ENCODE results near the gene DCC.

DNA sequence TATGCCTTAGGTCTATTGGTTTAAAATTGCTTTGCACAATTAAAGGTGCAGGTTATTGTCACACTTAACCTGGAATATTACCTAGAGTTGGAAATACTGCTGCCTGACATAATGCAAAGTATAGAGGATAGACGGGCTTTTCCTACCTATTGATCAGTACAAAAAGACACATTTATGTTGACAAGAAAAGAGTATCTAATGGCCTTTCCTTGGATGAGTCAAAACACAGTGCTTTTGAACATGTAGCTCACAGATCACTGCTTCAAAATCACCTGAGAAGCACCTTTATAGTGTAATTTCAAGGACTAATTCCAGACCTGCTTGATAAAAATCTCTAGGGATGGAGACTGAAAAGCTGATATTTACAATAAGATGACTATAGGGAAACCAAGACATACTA, 262.8 kb downstream of the DCC start:
- TF ChIP-seq POLR2AphosphoS5 (IDR thresholded peaks at IDR 0.05; ENCODE audit: low read depth, low read length) (no peak), KDM1A (IDR thresholded peaks at IDR 0.05; ENCODE audit: borderline replicate concordance, low read length) (no peak), HDAC6 (IDR thresholded peaks at IDR 0.05; ENCODE audit: low read depth, low read length) (no peak), CEBPB (IDR thresholded peaks at IDR 0.05; ENCODE audit: low read depth, low read length) (no peak), RAD21 (IDR thresholded peaks at IDR 0.05 in 1 of 2, conservative IDR thresholded peaks at IDR 0.05 in 1 of 2; ENCODE audit: low read depth in 2 of 2, low read length in 2 of 2) (no peak), TEAD4 (IDR thresholded peaks at IDR 0.05; ENCODE audit: low read depth, low read length) (no peak), POLR2A (IDR thresholded peaks at IDR 0.05; ENCODE audit: control extremely low read depth in 1 of 2, low read depth in 2 of 2, low read length in 2 of 2) (no peak)
- TF ChIP-seq, protein P1, sequence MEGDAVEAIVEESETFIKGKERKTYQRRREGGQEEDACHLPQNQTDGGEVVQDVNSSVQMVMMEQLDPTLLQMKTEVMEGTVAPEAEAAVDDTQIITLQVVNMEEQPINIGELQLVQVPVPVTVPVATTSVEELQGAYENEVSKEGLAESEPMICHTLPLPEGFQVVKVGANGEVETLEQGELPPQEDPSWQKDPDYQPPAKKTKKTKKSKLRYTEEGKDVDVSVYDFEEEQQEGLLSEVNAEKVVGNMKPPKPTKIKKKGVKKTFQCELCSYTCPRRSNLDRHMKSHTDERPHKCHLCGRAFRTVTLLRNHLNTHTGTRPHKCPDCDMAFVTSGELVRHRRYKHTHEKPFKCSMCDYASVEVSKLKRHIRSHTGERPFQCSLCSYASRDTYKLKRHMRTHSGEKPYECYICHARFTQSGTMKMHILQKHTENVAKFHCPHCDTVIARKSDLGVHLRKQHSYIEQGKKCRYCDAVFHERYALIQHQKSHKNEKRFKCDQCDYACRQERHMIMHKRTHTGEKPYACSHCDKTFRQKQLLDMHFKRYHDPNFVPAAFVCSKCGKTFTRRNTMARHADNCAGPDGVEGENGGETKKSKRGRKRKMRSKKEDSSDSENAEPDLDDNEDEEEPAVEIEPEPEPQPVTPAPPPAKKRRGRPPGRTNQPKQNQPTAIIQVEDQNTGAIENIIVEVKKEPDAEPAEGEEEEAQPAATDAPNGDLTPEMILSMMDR (IDR thresholded peaks at IDR 0.05; ENCODE audit: control extremely low read depth in 1 of 3, insufficient read depth in 1 of 3, low read depth in 1 of 3, low read length in 3 of 3): no peak

Data from H1 (cell line).